NB4 (cell line): ENCODE data around the gene HECW1.
A peak's percentile ranks its signal among the peaks of the same experiment; 100 is the strongest.

Source experiments
- DNase-seq: peaks from one replicate; pipeline ENCODE4 v3.0.0; 2010; ENCODE audit warnings: low read depth
- H3K4me3 ChIP-seq: one replicate; pipeline ENCODE4 v1.5.1; 2011; ENCODE audit warnings: mild to moderate bottlenecking, low read depth, low read length, moderate library complexity
- CTCF ChIP-seq: IDR thresholded peaks from one replicate; pipeline ENCODE4 v1.5.1; 2012; ENCODE audit warnings: low read depth, low read length
- MAX ChIP-seq: IDR thresholded peaks from 2 replicates; pipeline ENCODE4 v1.6.1; 2011; ENCODE audit warnings: low read depth, low read length
- MYC ChIP-seq: IDR thresholded peaks from 2 replicates; pipeline ENCODE4 v1.6.1; 2011; ENCODE audit warnings: low read depth, low read length
- POLR2A ChIP-seq: IDR thresholded peaks from 2 replicates; pipeline ENCODE4 v1.6.1; 2011; ENCODE audit warnings: mild to moderate bottlenecking; ENCODE audit not compliant: insufficient read length; ENCODE audit errors: extremely low read depth

The HECW1 gene

GRCh38 chr7:43444711-43445578 is 332.5 kb downstream of the HECW1 start:
- TF ChIP-seq CTCF (no peak), POLR2A (no peak), MYC (no peak), MAX (no peak)
- H3K4me3 ChIP-seq = no peak overlapping the region
- no peak for DNase-seq

GRCh38 chr7:43449577-43449976 is 337.1 kb downstream of the HECW1 start:
- TF ChIP-seq MAX (no peak), CTCF (no peak)
- DNase-seq = no peak
- no peak overlapping the region for H3K4me3 ChIP-seq

GRCh38 chr7:43450894-43451293 is 338.4 kb downstream of the HECW1 start:
- H3K4me3 ChIP-seq = no peak overlapping the region
- no peak for DNase-seq
- TF ChIP-seq MAX (no peak), CTCF (no peak), MYC (no peak), POLR2A (no peak)

GRCh38 chr7:43454936-43455518 is 342.6 kb downstream of the HECW1 start:
- DNase-seq = peak; percentile 54
- TF ChIP-seq POLR2A = no peak
- no peak for TF ChIP-seq CTCF
- no peak for TF ChIP-seq MAX
- TF ChIP-seq MYC = no peak
- no peak overlapping the region for H3K4me3 ChIP-seq

- TF ChIP-seq MAX = no peak
- TF ChIP-seq MYC = no peak
- TF ChIP-seq CTCF = no peak
- H3K4me3 ChIP-seq = no peak overlapping the region
- DNase-seq = peak; percentile 31
Observed at GRCh38 chr7:43456200-43456599, 343.8 kb downstream of the HECW1 start.
